Neuronal stem cell (in vitro differentiated cells): ENCODE results near the gene PRSS2.
"Not testable (repeated sequence)": the region's sequence is repeated elsewhere in the genome, so short reads cannot be mapped to it uniquely, and the experiment has no call there.

Source experiments
- DNase-seq: peaks from one replicate; pipeline ENCODE4 v3.0.0-alpha.2; 2013; ENCODE audit warnings: low spot score
- H2AFZ ChIP-seq: one replicate; pipeline ENCODE4 v1.6.1; 2013; ENCODE audit warnings: mild to moderate bottlenecking, low read length, inconsistent platforms
- H2AK5ac ChIP-seq: 2 replicates; pipeline ENCODE4 v1.6.1; 2013; ENCODE audit warnings: low read depth, mild to moderate bottlenecking, inconsistent platforms, low read length, moderate library complexity, mixed read lengths
- H2BK120ac ChIP-seq: 2 replicates; pipeline ENCODE4 v1.6.1; 2013; ENCODE audit warnings: low read depth, mild to moderate bottlenecking, inconsistent platforms, low read length, moderate library complexity, mixed read lengths
- H2BK12ac ChIP-seq: one replicate; pipeline ENCODE4 v1.6.1; 2013; ENCODE audit warnings: low read length, inconsistent platforms
- H2BK15ac ChIP-seq: 2 replicates; pipeline ENCODE4 v1.6.1; 2013; ENCODE audit warnings: mild to moderate bottlenecking, low read length, inconsistent platforms, mixed read lengths
- H2BK5ac ChIP-seq: one replicate; pipeline ENCODE4 v1.6.1; 2013; ENCODE audit warnings: inconsistent platforms, mild to moderate bottlenecking, low read length, moderate library complexity
- H3K14ac ChIP-seq: one replicate; pipeline ENCODE4 v1.6.1; 2013; ENCODE audit warnings: low read length, inconsistent platforms
- H3K18ac ChIP-seq: 2 replicates; pipeline ENCODE4 v1.6.1; 2013; ENCODE audit warnings: low read length, inconsistent platforms
- H3K23ac ChIP-seq: 2 replicates; pipeline ENCODE4 v1.6.1; 2013; ENCODE audit warnings: low read depth, mild to moderate bottlenecking, mixed read lengths, low read length, inconsistent platforms; ENCODE audit not compliant: poor library complexity
- H3K27ac ChIP-seq: replicated peaks from 3 replicates; pipeline ENCODE4 v1.5.1; 2013; ENCODE audit warnings: low read length, inconsistent platforms
- H3K27me3 ChIP-seq, 3 experiments: 2 replicates each; pipeline ENCODE4 v1.6.1; 2013; ENCODE audit warnings: low read length in 3 of 3, mild to moderate bottlenecking in 2 of 3, inconsistent platforms in 1 of 3, low read depth in 1 of 3, mixed read lengths in 1 of 3, moderate library complexity in 1 of 3; ENCODE audit not compliant: control insufficient read depth in 3 of 3, insufficient read depth in 3 of 3
- H3K36me3 ChIP-seq, 2 donors: replicated peaks in 1 of 2; 2 replicates each; pipeline ENCODE4 v1.6.1; 2013; ENCODE audit warnings: low read length in 2 of 2; ENCODE audit not compliant: control insufficient read depth in 2 of 2, insufficient read depth in 2 of 2
- H3K4ac ChIP-seq: 2 replicates; pipeline ENCODE4 v1.6.1; 2013; ENCODE audit warnings: inconsistent platforms, mild to moderate bottlenecking, low read length, moderate library complexity
- H3K4me1 ChIP-seq, 2 donors: 1 replicate in 1 of 2; 2 replicates in 1 of 2; pipeline ENCODE4 v1.6.1; 2013; ENCODE audit warnings: low read length in 2 of 2, low read depth in 1 of 2; ENCODE audit not compliant: control insufficient read depth in 2 of 2, insufficient read depth in 1 of 2
- H3K4me2 ChIP-seq: one replicate; pipeline ENCODE4 v1.6.1; 2013; ENCODE audit warnings: mild to moderate bottlenecking, low read length, inconsistent platforms; ENCODE audit not compliant: insufficient read depth, poor library complexity, severe bottlenecking
- H3K4me3 ChIP-seq, 2 donors: 2 replicates each; pipeline ENCODE4 v1.5.1; 2013; ENCODE audit warnings: low read length in 2 of 2, mild to moderate bottlenecking in 2 of 2, inconsistent platforms in 1 of 2, moderate library complexity in 1 of 2
- H3K79me1 ChIP-seq: one replicate; pipeline ENCODE4 v1.6.1; 2013; ENCODE audit warnings: low read depth, mild to moderate bottlenecking, inconsistent platforms, low read length, moderate library complexity
- H3K9ac ChIP-seq: one replicate; pipeline ENCODE4 v1.6.1; 2013; ENCODE audit warnings: mild to moderate bottlenecking, low read depth, low read length, inconsistent platforms; ENCODE audit not compliant: poor library complexity
- H3K9me3 ChIP-seq, 2 donors: replicated peaks in 1 of 2; 2 replicates each; pipeline versions ENCODE3 to v1.6.1; 2013; ENCODE audit warnings: low read length in 2 of 2, mild to moderate bottlenecking in 2 of 2, inconsistent platforms in 1 of 2, low read depth in 1 of 2, mixed read lengths in 1 of 2, moderate library complexity in 1 of 2; ENCODE audit not compliant: control insufficient read depth in 2 of 2, insufficient read depth in 1 of 2
- H4K8ac ChIP-seq: one replicate; pipeline ENCODE4 v1.6.1; 2013; ENCODE audit warnings: low read depth, mild to moderate bottlenecking, inconsistent platforms, low read length, moderate library complexity
- H4K91ac ChIP-seq: one replicate; pipeline ENCODE4 v1.6.1; 2013; ENCODE audit warnings: low read length, low read depth, mild to moderate bottlenecking, inconsistent platforms; ENCODE audit not compliant: poor library complexity
- WGBS, 2 donors: extraction: QIAGEN DNeasy Blood & Tissue Kit; methylation state at CpG; one replicate each; pipeline ENCODE4 v1.1.7; 2013; ENCODE audit warnings: missing lambda C conversion rate in 2 of 2, mixed read lengths in 1 of 2; ENCODE audit not compliant: insufficient read length in 2 of 2, insufficient replicate concordance in 1 of 2; ENCODE audit errors: extremely low coverage in 2 of 2; 5-methylcytosine and 5-hydroxymethylcytosine counted together

The PRSS2 gene

DNA sequence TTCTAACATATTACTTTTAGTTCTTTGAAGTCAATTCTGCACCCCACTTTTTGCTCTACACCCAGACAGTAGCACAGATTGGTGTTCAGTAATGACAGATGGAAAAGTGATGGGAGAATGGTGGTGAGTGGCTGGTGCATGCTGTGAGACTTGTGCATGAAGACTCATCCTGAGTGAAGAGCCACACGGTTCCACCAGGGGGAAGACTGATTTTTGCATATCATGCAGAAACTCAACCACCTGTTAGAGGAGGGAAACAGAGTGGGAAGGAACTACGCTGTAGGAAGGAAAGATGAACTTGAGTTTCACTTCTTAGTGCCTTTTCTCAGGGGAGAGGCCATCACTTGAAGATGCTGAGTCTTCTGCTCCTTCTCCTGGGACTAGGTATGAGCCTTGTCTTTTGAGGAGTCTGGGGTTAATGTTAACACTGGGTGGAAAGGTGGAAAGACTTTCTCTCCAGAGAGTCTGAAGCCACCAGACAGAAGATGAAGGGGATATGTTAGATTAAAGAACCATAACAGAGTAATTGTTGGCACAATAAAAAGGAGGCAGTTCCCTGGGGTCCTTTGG, 30.8 kb upstream of the PRSS2 start:
- Histone ChIP-seq H3K27ac (no peak overlapping the region), H3K9me3 (no peaks in the 10 kb centered on the region), H2AK5ac (no peak overlapping the region), H3K4ac (no peak overlapping the region), H3K4me3 (no peak overlapping the region), H3K18ac (no peak overlapping the region), H2BK5ac (no peak overlapping the region), H3K27me3 (no peaks in the 10 kb centered on the region), H3K23ac (no peak overlapping the region), H2AFZ (no peak overlapping the region), H3K36me3 (no peaks in the 10 kb centered on the region), H3K9ac (no peak overlapping the region), H3K79me1 (no peaks in the 10 kb centered on the region), H2BK12ac (no peak overlapping the region), H2BK15ac (no peak overlapping the region), H3K14ac (no peak overlapping the region), H4K8ac (no peak overlapping the region), H2BK120ac (no peak overlapping the region), H4K91ac (no peak overlapping the region), H3K4me2 (no peak overlapping the region), H3K4me1 (no peaks in the 10 kb centered on the region)
- no peak for DNase-seq
- WGBS, 2 donors: no CpG with 5 or more reads among the region's 2 CpGs

DNA sequence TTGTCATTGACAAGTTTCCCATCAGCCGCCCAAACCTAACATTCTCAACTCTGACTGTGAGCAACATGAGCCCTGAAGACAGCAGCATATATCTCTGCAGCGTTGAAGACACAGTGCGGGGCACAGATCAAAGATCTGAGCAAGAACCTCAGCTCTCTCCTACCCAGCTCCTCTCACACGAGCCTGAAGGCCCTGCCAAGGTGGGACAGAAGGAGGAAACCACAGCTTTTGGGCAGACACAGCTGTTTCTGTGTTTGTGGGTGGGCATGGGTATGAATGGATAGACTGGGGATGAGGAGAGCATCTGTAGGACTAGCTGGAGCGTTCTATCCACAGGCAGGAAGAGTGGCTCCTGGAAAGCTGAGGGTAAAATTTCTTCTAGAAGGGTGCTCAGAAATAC, 30.0 kb upstream of the PRSS2 start:
- no peak overlapping the region for H4K91ac ChIP-seq
- H3K27me3 ChIP-seq: no peaks in the 10 kb centered on the region
- H3K14ac ChIP-seq: peak overlapping the region; percentile 47
- no peak overlapping the region for H3K18ac ChIP-seq
- no peak overlapping the region for H3K23ac ChIP-seq
- no peak overlapping the region for H2BK5ac ChIP-seq
- no peak overlapping the region for H3K4me3 ChIP-seq
- H2BK12ac ChIP-seq: no peak overlapping the region
- H3K9ac ChIP-seq: no peak overlapping the region
- no peak overlapping the region for H4K8ac ChIP-seq
- H3K79me1 ChIP-seq: no peaks in the 10 kb centered on the region
- no peak overlapping the region for H2AFZ ChIP-seq
- H2BK15ac ChIP-seq: no peak overlapping the region
- no peaks in the 10 kb centered on the region for H3K4me1 ChIP-seq
- no peak overlapping the region for H3K4me2 ChIP-seq
- DNase-seq: no peak
- WGBS, 2 donors: no CpG with 5 or more reads among the region's 5 CpGs
- no peaks in the 10 kb centered on the region for H3K36me3 ChIP-seq
- H3K9me3 ChIP-seq: no peaks in the 10 kb centered on the region
- H2BK120ac ChIP-seq: no peak overlapping the region
- no peak overlapping the region for H3K27ac ChIP-seq
- no peak overlapping the region for H3K4ac ChIP-seq
- H2AK5ac ChIP-seq: no peak overlapping the region

DNA sequence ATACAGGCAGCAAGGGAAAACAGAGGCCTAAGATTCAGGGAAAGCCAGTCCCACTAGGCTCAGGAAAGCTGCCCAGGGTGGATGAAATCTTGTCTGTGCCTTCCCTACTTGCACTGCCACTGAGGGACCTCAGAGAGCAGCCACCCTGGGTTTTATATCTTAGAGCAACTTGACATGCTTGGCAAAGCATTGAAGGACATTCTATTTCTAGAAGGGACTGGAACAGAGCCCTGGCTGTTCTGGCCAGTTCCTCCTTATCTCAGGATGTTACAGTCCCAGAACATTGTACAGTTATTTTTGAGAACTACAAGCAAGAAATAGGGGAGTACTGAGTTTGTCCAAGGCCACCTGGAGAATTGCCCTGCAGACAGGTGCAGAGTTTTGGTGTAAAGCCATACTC, 28.8 kb upstream of the PRSS2 start:
- not testable (repeated sequence) for H3K14ac ChIP-seq, H3K9me3 ChIP-seq, H2AK5ac ChIP-seq, H3K4ac ChIP-seq, H3K27me3 ChIP-seq, H3K27ac ChIP-seq, H2BK15ac ChIP-seq, H3K23ac ChIP-seq, H2AFZ ChIP-seq, H2BK120ac ChIP-seq, H3K9ac ChIP-seq, H2BK5ac ChIP-seq, H4K8ac ChIP-seq, H3K4me2 ChIP-seq, H4K91ac ChIP-seq, H2BK12ac ChIP-seq, H3K79me1 ChIP-seq, H3K36me3 ChIP-seq, H3K4me3 ChIP-seq, DNase-seq, H3K4me1 ChIP-seq, H3K18ac ChIP-seq

DNA sequence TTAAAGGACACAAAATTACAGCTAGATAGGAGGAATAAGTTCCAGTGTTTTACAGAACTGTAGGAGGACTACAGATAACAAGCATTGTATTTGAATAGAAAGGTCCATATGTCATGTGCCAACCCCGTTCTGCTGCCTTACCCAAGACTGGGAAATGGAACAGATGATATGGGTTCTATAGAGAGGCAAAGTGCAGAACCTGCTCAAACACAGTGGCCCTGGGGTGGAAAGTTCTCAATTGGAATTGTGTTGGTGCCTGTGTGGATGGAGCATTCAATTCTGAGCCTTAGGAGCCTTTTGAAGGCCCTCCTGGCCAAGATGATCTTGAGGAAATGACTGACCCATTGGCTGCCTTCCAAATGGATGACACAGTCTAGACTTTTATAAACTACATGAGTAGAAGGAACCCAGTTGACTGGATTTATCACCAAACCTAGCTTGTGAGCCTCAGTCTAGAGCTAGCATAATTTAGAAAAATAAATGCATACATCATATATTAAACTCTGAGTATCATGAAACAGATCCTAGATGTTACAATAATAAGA, 25.6 kb upstream of the PRSS2 start:
- no peak overlapping the region for H3K4me3 ChIP-seq
- H3K27ac ChIP-seq: no peak overlapping the region
- H3K14ac ChIP-seq: no peak overlapping the region
- H3K9me3 ChIP-seq: no peaks in the 10 kb centered on the region
- H3K18ac ChIP-seq: no peak overlapping the region
- H2BK5ac ChIP-seq: no peak overlapping the region
- no peak for DNase-seq
- no peak overlapping the region for H3K23ac ChIP-seq
- H3K36me3 ChIP-seq: no peaks in the 10 kb centered on the region
- no peak overlapping the region for H4K91ac ChIP-seq
- H2BK120ac ChIP-seq: no peak overlapping the region
- no peak overlapping the region for H3K4me2 ChIP-seq
- no peak overlapping the region for H2BK12ac ChIP-seq
- no CpG with 5 or more reads among the region's 1 CpG for WGBS, 2 donors
- no peaks in the 10 kb centered on the region for H3K27me3 ChIP-seq
- H3K9ac ChIP-seq: no peak overlapping the region
- no peak overlapping the region for H3K4ac ChIP-seq
- no peak overlapping the region for H2BK15ac ChIP-seq
- H2AK5ac ChIP-seq: no peak overlapping the region
- H3K79me1 ChIP-seq: no peaks in the 10 kb centered on the region
- no peaks in the 10 kb centered on the region for H3K4me1 ChIP-seq
- no peak overlapping the region for H4K8ac ChIP-seq
- no peak overlapping the region for H2AFZ ChIP-seq
